Measurements from ENCODE around the gene CEL.
"Not testable (repeated sequence)": the region's sequence is repeated elsewhere in the genome, so short reads cannot be mapped to it uniquely, and the experiment has no call there.

Gene CEL

DNA sequence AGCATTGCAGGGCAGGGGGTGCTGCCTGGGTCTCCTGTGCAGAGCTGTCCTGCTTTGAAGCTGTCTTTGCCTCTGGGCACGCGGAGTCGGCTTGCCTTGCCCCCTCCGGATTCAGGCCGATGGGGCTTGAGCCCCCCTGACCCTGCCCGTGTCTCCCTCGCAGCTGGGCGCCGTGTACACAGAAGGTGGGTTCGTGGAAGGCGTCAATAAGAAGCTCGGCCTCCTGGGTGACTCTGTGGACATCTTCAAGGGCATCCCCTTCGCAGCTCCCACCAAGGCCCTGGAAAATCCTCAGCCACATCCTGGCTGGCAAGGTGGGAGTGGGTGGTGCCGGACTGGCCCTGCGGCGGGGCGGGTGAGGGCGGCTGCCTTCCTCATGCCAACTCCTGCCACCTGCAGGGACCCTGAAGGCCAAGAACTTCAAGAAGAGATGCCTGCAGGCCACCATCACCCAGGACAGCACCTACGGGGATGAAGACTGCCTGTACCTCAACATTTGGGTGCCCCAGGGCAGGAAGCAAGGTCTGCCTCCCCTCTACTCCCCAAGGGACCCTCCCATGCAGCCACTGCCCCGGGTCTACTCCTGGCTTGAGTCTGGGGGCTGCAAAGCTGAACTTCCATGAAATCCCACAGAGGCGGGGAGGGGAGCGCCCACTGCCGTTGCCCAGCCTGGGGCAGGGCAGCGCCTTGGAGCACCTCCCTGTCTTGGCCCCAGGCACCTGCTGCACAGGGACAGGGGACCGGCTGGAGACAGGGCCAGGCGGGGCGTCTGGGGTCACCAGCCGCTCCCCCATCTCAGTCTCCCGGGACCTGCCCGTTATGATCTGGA, 2.7 kb downstream of the CEL start:
- no peak for DNase-seq (ENCODE audit: low read depth in 2 of 2)

DNA sequence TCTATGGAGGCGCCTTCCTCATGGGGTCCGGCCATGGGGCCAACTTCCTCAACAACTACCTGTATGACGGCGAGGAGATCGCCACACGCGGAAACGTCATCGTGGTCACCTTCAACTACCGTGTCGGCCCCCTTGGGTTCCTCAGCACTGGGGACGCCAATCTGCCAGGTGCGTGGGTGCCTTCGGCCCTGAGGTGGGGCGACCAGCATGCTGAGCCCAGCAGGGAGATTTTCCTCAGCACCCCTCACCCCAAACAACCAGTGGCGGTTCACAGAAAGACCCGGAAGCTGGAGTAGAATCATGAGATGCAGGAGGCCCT, 3.2 kb downstream of the CEL start:
- no peak for DNase-seq (ENCODE audit: low read depth in 2 of 2)

DNA sequence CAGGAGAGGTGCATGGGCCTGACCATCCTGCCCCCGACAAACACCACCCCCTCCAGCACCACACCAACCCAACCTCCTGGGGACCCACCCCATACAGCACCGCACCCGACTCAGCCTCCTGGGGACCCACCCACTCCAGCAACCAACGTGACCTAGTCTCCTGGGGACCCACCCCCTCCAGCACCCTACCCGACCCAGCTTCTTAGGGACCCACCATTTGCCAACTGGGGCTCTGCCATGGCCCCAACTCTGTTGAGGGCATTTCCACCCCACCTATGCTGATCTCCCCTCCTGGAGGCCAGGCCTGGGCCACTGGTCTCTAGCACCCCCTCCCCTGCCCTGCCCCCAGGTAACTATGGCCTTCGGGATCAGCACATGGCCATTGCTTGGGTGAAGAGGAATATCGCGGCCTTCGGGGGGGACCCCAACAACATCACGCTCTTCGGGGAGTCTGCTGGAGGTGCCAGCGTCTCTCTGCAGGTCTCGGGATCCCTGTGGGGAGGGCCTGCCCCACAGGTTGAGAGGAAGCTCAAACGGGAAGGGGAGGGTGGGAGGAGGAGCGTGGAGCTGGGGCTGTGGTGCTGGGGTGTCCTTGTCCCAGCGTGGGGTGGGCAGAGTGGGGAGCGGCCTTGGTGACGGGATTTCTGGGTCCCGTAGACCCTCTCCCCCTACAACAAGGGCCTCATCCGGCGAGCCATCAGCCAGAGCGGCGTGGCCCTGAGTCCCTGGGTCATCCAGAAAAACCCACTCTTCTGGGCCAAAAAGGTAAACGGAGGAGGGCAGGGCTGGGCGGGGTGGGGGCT, 4.6 kb downstream of the CEL start:
- no peak for DNase-seq (ENCODE audit: low read depth in 2 of 2)

DNA sequence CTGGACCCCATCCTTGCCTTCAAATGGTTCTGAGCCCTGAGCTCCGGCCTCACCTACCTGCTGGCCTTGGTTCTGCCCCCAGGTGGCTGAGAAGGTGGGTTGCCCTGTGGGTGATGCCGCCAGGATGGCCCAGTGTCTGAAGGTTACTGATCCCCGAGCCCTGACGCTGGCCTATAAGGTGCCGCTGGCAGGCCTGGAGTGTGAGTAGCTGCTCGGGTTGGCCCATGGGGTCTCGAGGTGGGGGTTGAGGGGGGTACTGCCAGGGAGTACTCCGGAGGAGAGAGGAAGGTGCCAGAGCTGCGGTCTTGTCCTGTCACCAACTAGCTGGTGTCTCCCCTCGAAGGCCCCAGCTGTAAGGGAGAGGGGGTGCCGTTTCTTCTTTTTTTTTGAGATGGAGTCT, 5.2 kb downstream of the CEL start:
- DNase-seq (ENCODE audit: low read depth in 2 of 2) = no peak

DNA sequence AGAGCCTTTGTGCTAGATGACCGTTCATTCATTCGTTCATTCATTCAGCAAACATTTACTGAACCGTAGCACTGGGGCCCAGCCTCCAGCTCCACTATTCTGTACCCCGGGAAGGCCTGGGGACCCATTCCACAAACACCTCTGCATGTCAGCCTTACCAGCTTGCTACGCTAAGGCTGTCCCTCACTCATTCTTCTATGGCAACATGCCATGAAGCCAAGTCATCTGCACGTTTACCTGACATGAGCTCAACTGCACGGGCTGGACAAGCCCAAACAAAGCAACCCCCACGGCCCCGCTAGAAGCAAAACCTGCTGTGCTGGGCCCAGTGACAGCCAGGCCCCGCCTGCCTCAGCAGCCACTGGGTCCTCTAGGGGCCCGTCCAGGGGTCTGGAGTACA, 6.0 kb downstream of the CEL start:
- no peak for DNase-seq (ENCODE audit: low read depth in 2 of 2)

DNA sequence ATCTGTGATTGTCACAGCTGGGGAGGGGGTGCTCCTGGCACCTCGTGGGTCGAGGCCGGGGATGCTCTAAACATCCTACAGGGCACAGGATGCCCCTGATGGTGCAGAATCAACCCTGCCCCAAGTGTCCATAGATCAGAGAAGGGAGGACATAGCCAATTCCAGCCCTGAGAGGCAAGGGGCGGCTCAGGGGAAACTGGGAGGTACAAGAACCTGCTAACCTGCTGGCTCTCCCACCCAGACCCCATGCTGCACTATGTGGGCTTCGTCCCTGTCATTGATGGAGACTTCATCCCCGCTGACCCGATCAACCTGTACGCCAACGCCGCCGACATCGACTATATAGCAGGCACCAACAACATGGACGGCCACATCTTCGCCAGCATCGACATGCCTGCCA, 6.7 kb downstream of the CEL start:
- not testable (repeated sequence) for DNase-seq (ENCODE audit: low read depth in 2 of 2)

DNA sequence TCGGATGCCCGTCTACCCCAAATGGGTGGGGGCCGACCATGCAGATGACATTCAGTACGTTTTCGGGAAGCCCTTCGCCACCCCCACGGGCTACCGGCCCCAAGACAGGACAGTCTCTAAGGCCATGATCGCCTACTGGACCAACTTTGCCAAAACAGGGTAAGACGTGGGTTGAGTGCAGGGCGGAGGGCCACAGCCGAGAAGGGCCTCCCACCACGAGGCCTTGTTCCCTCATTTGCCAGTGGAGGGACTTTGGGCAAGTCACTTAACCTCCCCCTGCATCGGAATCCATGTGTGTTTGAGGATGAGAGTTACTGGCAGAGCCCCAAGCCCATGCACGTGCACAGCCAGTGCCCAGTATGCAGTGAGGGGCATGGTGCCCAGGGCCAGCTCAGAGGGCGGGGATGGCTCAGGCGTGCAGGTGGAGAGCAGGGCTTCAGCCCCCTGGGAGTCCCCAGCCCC, 8.8 kb downstream of the CEL start:
- DNase-seq (ENCODE audit: low read depth in 2 of 2) = not testable (repeated sequence)

DNA sequence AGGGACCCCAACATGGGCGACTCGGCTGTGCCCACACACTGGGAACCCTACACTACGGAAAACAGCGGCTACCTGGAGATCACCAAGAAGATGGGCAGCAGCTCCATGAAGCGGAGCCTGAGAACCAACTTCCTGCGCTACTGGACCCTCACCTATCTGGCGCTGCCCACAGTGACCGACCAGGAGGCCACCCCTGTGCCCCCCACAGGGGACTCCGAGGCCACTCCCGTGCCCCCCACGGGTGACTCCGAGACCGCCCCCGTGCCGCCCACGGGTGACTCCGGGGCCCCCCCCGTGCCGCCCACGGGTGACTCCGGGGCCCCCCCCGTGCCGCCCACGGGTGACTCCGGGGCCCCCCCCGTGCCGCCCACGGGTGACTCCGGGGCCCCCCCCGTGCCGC, 9.2 kb downstream of the CEL start:
- DNase-seq (ENCODE audit: low read depth in 2 of 2) = not testable (repeated sequence)

DNA sequence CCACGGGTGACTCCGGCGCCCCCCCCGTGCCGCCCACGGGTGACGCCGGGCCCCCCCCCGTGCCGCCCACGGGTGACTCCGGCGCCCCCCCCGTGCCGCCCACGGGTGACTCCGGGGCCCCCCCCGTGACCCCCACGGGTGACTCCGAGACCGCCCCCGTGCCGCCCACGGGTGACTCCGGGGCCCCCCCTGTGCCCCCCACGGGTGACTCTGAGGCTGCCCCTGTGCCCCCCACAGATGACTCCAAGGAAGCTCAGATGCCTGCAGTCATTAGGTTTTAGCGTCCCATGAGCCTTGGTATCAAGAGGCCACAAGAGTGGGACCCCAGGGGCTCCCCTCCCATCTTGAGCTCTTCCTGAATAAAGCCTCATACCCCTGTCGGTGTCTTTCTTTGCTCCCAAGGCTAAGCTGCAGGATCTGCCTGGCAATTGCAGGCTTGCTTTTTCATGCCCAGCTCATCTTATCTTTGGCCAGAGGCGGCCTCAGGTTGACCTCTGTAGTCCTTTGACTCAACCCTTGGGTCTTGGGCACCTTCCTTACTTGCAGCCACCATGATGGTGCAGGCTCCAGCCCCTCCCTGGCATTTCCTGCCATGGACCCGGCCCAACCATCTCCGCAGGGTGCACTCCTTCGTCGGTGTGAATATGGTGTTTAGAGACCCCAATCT, 9.8 kb downstream of the CEL start:
- no peak for DNase-seq (ENCODE audit: low read depth in 2 of 2)

DNA sequence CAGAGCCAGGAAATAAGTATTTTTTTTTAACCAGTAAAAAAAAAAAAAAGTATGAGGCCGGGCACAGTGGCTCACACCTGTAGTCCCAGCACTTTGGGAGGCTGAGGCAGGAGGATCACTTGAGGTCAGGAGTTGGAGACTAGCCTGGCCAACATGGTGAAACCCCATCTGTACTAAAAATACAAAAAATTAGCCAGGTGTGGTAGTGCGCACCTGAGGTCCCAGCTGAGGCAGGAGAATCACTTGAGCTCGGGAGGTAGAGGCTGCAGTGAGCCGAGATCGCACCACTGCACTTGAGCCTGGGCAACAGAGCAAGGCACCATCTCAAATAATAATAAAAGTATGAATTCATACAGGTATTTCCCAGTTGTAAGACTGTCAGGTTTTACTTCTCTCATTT, 10.4 kb downstream of the CEL start:
- DNase-seq (ENCODE audit: low read depth in 2 of 2) = not testable (repeated sequence)

DNA sequence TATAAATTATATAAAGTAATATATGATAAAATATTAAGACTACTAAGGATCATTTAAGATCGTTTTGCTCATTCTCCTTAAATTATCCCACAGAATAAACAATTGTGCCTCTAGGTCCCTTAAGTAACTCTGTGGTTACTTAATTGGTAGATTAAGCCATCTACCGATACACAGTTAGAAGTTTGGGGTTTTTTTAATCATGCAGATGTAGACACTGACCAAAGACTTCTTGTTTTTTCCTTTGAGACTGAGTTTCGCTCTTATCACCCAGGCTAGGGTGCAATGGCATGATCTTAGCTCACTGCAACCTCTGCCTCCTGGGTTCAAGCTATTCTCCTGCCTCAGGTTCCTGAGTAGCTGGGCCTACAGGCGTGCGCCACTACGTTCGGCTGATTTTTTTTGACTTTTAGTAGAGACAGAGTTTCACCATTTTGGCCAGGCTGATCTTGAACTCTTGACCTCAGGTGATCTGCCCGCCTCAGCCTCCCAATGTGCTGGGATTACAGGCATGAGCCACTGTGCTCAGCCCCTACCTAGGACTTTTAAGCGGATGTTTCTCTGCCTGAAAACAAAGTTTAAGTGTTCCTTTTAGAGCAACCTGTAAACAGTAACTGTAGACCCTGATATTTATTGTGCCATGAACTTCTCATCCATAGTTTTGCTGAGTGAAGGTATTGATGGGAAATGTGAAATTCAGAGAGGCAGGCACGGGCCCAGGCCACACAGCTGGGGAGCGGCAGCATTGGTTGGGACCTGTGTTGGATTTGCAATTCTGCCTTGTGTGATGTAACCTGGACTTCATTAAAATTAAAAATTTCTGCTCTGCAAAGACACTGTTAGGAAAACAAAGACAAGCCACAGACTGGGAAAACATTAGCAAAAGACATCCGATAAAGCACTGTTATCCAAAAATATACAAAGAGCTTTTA, 11.6 kb downstream of the CEL start:
- no peak for DNase-seq (ENCODE audit: low read depth in 2 of 2)

DNA sequence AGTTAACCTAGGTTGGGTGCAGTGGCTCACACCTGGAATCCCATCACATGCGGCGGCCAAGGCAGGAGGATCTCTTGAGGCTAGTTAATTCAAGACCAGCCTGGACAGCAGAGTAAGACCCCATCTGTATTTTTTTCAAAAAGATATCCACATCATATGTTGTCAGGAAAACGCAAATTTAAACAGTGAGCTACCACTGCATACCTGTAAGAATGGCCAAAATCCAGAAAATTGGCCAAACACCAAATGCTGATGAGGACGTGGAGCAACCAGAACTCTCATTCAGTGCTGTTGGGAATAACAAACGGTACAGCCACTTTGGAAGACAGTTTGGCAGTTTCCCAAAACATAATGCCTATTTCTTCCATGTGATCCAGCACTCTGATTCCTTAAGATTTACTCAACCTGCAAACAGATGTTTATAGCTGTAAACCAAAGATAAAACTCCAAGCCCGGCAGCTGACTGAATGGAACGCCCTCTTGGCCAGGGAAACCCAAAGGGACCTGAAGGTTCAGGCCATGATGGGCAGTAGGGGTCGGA, 12.4 kb downstream of the CEL start:
- DNase-seq (ENCODE audit: low read depth in 2 of 2) = no peak

DNA sequence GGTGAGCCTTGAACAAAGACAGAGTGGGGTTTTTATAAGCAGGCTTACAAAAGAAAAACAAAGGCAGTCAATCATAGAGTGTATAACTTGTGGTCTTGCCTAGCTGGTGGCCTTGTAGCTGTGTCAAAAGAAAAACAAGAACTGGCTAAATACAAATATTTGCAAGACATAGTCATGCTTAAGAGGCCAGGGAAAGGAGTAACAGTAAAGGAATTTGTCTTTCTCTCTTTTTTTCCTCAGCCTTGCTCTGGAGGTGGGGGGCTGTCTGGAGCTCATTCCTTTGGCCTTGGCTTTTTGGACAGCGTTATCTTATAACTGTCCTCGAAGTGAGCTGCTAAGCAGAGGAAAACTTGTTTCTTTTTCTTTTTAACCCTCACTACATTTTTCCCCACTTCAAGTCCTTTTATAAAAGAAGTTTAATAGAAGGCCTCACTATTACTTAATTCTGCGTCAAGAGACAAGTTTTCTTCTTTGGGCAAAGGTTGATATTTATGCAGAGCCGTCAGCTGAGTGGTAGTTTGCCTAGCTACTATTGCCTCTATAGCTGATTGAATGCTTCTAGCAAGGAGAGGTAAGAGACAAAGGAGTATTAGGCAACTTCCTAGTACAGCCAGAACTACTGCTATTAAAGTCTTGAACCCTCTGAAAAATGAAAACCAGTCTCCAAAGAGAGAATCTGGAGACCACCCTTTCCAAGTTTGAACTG, 14.3 kb downstream of the CEL start:
- DNase-seq (ENCODE audit: low read depth in 2 of 2) = no peak

DNA sequence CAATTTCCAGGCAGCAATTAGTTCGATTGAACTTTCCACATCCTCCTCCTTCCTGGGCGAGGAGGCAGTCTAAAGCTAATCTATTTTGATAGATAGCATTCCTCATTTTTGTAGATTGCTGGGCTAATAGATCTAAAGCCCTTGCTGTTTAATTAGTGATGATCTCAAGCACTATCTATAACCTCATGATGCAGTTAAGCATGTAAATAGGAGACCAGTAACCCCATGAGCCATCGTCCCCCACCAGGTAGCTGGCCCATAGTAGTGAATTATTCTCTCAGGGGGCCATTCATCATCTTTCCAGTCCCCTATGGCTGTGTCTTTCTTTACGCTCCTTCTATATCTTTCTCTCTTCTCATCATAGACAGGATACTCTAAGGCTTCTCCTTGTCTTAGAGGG, 14.9 kb downstream of the CEL start:
- DNase-seq (ENCODE audit: low read depth in 2 of 2) = no peak

DNA sequence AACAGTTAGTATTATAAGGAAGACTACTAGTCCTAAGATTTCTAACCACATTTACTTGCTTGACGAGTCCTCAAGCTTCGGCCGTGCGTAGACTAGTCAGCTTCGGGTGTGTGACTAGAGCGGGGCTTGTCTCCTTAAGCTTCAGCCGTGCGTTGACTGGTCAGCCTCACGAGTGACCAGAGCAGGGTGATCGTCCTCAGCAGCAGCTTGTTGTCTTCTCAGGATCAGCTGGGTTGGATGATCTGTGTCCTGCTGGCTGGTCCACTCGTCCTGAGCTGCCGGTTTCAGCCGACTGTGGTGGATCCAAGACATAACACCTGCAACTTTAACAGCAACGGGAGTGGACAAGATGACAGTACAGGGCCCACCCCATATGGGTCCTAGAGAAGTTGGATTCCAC, 16.7 kb downstream of the CEL start:
- DNase-seq (ENCODE audit: low read depth in 2 of 2) = no peak

DNA sequence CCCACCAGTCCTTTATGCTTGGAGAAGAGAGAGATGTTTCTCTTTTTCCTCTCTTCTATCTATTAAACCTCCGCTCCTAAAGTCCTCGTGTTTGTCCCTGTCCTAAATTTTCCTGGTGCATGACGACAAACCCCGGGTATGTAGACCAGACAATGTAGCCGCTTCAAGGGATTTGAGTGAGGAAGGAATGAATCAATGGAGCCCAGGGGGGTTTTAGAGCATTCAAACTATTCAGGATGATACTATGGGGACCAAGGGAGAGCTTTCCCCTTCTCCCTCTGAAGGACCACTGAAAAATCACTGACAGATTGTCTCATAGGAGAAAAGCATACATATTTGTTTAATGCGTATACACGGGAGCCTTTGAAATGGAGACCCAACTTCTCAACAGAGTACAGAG, 18.4 kb downstream of the CEL start:
- no peak for DNase-seq (ENCODE audit: low read depth in 2 of 2)

DNA sequence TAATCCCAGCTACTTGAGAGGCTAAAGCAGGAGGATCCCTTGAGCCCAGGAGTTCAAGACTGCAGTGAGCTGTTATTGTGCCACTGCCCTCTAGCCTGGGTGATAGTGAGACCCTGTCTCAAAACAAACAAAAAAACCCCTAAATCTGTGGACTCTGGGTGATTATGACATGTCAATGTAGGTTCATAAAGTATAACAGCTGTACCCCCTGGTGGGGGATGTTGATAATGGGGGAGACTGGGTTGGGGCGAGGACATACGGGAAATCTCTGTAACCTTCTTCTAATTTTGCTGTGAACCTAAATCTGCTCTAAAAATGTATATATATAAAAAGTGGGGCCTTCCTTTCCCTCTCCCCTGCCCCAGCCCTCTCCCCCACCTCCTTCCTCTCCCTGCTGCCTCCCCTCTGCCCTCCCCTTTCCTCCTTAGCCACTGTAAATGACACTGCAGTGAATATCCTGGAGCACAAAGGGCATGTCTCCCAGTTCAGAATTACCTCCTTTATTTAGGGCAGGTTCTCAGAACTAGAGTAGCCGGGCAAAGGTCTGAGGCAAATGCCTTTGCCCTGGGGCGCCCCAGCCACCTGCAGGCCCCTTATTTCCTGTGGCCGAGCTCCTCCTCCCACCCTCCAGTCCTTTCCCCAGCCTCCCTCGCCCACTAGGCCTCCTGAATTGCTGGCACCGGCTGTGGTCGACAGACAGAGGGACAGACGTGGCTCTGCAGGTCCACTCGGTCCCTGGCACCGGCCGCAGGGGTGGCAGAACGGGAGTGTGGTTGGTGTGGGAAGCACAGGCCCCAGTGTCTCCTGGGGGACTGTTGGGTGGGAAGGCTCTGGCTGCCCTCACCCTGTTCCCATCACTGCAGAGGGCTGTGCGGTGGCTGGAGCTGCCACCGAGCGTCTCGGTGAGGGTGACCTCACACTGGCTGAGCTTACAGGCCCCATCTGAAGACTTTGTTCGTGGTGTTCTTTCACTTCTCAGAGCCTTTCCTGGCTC, 19.3 kb downstream of the CEL start:
- DNase-seq (ENCODE audit: low read depth in 2 of 2) = not testable (repeated sequence)

DNA sequence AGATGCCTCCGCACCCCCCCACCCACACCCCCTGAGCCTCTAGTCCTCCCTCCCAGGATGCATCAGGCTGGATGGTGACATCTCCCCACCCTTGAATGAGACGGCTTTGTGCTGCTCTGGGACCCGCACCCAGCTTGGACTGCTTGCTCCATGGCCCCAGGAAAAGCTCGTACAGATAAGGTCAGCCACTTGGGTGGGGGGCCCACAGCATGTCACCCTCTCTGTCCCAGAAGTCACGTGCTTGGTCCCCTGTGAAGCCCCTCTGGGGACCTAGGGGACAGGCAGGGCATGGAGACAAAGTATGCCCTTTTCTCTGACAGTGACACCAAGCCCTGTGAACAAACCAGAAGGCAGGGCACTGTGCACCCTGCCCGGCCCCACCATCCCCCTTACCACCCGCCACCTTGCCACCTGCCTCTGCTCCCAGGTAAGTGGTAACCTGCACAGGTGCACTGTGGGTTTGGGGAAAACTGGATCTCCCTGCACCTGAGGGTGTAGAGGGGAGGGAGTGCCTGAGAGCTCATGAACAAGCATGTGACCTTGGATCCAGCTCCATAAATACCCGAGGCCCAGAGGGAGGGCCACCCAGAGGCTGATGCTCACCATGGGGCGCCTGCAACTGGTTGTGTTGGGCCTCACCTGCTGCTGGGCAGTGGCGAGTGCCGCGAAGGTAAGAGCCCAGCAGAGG, 20.3 kb downstream of the CEL start:
- not testable (repeated sequence) for DNase-seq (ENCODE audit: low read depth in 2 of 2)

DNA sequence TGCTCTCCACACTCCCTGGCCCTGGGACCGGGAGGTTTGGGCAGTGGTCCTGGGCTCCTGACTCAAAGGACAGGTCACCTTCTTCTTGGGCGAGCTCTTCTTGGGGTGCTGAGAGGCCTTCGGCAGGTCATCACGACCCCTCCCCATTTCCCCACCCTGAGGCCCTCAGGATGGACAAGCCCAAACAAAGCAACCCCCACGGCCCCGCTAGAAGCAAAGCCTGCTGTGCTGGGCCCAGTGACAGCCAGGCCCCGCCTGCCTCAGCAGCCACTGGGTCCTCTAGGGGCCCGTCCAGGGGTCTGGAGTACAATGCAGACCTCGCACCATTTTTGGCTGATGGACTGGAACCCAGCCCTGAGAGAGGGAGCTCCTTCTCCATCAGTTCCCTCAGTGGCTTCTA, 21.9 kb downstream of the CEL start:
- not testable (repeated sequence) for DNase-seq (ENCODE audit: low read depth in 2 of 2)

Data from stimulated activated CD4-positive, alpha-beta T cell treated with anti-CD3 and anti-CD28 coated beads, Interleukin-4, amount 100 ng/mL, for 48 hours (primary cell).